Pancreas (tissue), 10 donors: Measurements from ENCODE around the gene CDKN2C. TPM values are rescaled to one million over a fixed set of nuclear protein-coding genes. Genes with fewer than 3 reads are reported as not detected.

Experiments used
- ATAC-seq, 4 donors: fragments of 200-7000 bp; cut with Tn5 transposase; one replicate each; pipeline versions ENCODE4 v1.8.0 to v1.9.1; 2020; ENCODE audit warnings: mild to moderate bottlenecking in 4 of 4, moderate library complexity in 4 of 4
- DNase-seq, 6 donors: peaks; one replicate each; pipeline ENCODE4 v3.0.0-alpha.2; 2020
- FAIRE-seq: peaks from 2 replicates; lab custom pipeline; 2012; peaks lifted over from hg19 to GRCh38; lab: Jason Lieb, UNC
- H3K27ac ChIP-seq, 4 donors: fragments of 200-600 bp; sonication (generic); 1 replicate in 3 of 4; 2 replicates in 1 of 4; pipeline versions ENCODE4 v1.5.0 to v1.8.0; 2020
- H3K27me3 ChIP-seq, 4 donors: fragments of 200-600 bp; one replicate each; pipeline ENCODE4 v1.8.0; 2021
- H3K36me3 ChIP-seq, 3 donors: fragments of 200-600 bp; sonication (generic) in 1 of 3; one replicate each; pipeline versions ENCODE4 v1.5.0 to v1.8.0; 2020 to 2021
- H3K4me1 ChIP-seq, 3 donors: fragments of 200-600 bp; one replicate each; pipeline ENCODE4 v1.8.0; 2021
- H3K4me3 ChIP-seq, 4 donors: fragments of 200-600 bp; sonication (generic) in 2 of 4; one replicate each; pipeline versions ENCODE4 v1.5.0 to v1.8.0; 2020 to 2021
- H3K9me3 ChIP-seq, 4 donors: fragments of 200-600 bp; one replicate each; pipeline ENCODE4 v1.8.0; 2021
- intact Hi-C, 3 donors: fragments of 100-400 bp; cut with DNase I; formaldehyde crosslinking; loops; one replicate each; pipeline versions ENCODE4 v1.11.1 to v1.14.2; 2022
- polyA plus RNA-seq, 2 donors: library from polyadenylated mRNA; stranded (reverse); fragments of 200-250 nt; gene quantifications; one replicate each; pipeline ENCODE4 v1.2.3, GENCODE V29; 2013
- total RNA-seq, 6 donors: library from RNA; stranded (reverse); fragmentation: NEBNext Ultra II Directional in 4 of 6; extraction: Animal tissue kit (Norgen Biotek cat#: 25700) in 4 of 6; gene quantifications; one replicate each; pipeline versions ENCODE4 v1.2.1 to v1.2.4, GENCODE V29; 2021 to 2023
- TF ChIP-seq, protein P1 (sequence below), 4 donors: fragments of 200-600 bp; sonication (generic) in 3 of 4; IDR thresholded peaks; one replicate each; pipeline versions ENCODE4 v1.5.0 to v1.8.0; 2021; ENCODE audit warnings: antibody characterized with exemption in 4 of 4
- donor health status: healthy with polysubstance abuse.
- donor health status: DM: no; HTN: no; CAD: no; lungs with moderate emphysema.
- donor health status: DM: no; HTN: no; CAD: no.
- donor health status: control.
- donor health status: control.
- donor health status: Bipolar disorder and iron deficiency.
- donor health status: DM: yes; HTN: yes; CAD: no.
- donor health status: DM: no; HTN: no; CAD: no.
- donor health status: DM: no; HTN: no; CAD: no.
- donor health status: DM: yes; HTN: yes; CAD: no.

Gene CDKN2C
- total and polyA plus RNA-seq, 8 donors, result 4.3 to 11.5 (median 7.8) TPM

DNA sequence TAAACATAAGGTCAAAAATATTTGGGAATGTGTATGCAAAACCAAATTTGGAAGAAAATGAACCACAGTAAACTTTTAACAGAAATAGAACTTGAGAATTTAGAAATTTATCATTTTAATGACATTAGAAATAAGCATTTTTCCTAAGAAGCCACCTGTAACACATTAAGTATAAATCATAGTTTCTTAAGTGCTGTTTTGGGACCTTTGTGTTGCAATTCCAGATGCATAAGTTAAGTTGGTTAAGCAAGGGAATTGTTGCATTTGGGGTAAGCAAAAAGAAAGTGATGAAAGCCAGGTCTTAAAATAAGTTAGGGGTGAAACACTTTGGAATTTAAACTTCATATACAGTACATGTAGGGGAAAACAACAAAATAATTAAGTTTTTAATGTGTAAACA lies 49.8 kb downstream of the CDKN2C start:
- intact Hi-C loops, result no loop called here
- DNase-seq (no peak), ATAC-seq (no peak), FAIRE-seq (no peak)
- H3K36me3 ChIP-seq, result no peaks in the 10 kb centered on the region
- H3K27me3 ChIP-seq, result no peaks in the 10 kb centered on the region
- H3K27ac ChIP-seq, result no peak overlapping the region
- TF ChIP-seq, protein P1, sequence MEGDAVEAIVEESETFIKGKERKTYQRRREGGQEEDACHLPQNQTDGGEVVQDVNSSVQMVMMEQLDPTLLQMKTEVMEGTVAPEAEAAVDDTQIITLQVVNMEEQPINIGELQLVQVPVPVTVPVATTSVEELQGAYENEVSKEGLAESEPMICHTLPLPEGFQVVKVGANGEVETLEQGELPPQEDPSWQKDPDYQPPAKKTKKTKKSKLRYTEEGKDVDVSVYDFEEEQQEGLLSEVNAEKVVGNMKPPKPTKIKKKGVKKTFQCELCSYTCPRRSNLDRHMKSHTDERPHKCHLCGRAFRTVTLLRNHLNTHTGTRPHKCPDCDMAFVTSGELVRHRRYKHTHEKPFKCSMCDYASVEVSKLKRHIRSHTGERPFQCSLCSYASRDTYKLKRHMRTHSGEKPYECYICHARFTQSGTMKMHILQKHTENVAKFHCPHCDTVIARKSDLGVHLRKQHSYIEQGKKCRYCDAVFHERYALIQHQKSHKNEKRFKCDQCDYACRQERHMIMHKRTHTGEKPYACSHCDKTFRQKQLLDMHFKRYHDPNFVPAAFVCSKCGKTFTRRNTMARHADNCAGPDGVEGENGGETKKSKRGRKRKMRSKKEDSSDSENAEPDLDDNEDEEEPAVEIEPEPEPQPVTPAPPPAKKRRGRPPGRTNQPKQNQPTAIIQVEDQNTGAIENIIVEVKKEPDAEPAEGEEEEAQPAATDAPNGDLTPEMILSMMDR (IDR thresholded peaks at IDR 0.05), result no peak
- no peak overlapping the region for H3K4me3 ChIP-seq
- H3K4me1 ChIP-seq, result no peaks in the 10 kb centered on the region
- no peaks in the 10 kb centered on the region for H3K9me3 ChIP-seq

Other genes with a start within 250 kb of the CDKN2C start
- gene FAF1, start 10.0 kb upstream of the CDKN2C start, total RNA-seq, result 10 to 100 TPM; 30.0 to 46.6 (median 38.1) TPM
- 10 to 100 TPM; 13.9 to 23.4 TPM for gene FAF1, start 10.0 kb upstream of the CDKN2C start, polyA plus RNA-seq
- gene C1orf185, start 132.0 kb downstream of the CDKN2C start, total RNA-seq, result not detected
- gene C1orf185, start 132.0 kb downstream of the CDKN2C start, polyA plus RNA-seq, result not detected